HepG2 (cell line): ENCODE measurements around the gene LIFR. TPM values are rescaled to one million over a fixed set of nuclear protein-coding genes. Genes with fewer than 3 reads are reported as not detected.
A peak's percentile ranks its signal among the peaks of the same experiment; 100 is the strongest.

Source experiments
- BCL6 ChIP-seq: IDR thresholded peaks from 2 replicates; pipeline ENCODE4 v1.6.1; 2016; ENCODE audit warnings: missing genetic modification reagents, missing compliant biosample characterization
- BHLHE40 ChIP-seq: IDR thresholded peaks from 2 replicates; pipeline ENCODE4 v1.6.1; 2011; ENCODE audit warnings: low read length, improper control_type of control experiment
- GABPA ChIP-seq, 2 experiments: IDR thresholded peaks; 2 replicates each; pipeline ENCODE4 v1.6.1; 2011 to 2016; ENCODE audit warnings: low read depth in 2 of 2, low read length in 1 of 2, missing biosample characterization in 1 of 2, missing genetic modification characterization in 1 of 2
- JDP2 ChIP-seq: sonication (generic); formaldehyde crosslinking; IDR thresholded peaks from 2 replicates; pipeline ENCODE4 v1.8.1; 2022; ENCODE audit warnings: missing genetic modification reagents, borderline replicate concordance
- MEF2D ChIP-seq: sonication (generic); formaldehyde crosslinking; IDR thresholded peaks from 2 replicates; pipeline ENCODE4 v1.5.1; 2020; ENCODE audit warnings: mild to moderate bottlenecking, missing genetic modification reagents
- MIXL1 ChIP-seq: IDR thresholded peaks from 2 replicates; pipeline ENCODE4 v1.6.1; 2016
- MTA1 ChIP-seq: sonication (generic); formaldehyde crosslinking; IDR thresholded peaks from 2 replicates; pipeline ENCODE4 v1.4.0; 2020; ENCODE audit warnings: missing genetic modification reagents, mild to moderate bottlenecking, borderline replicate concordance
- NFKB2 ChIP-seq: sonication (generic); formaldehyde crosslinking; IDR thresholded peaks from 2 replicates; pipeline ENCODE4 v1.4.0; 2020; ENCODE audit warnings: missing genetic modification reagents, borderline replicate concordance
- PAF1 ChIP-seq: IDR thresholded peaks from 2 replicates; pipeline ENCODE4 v1.6.1; 2016; ENCODE audit warnings: missing genetic modification reagents, missing compliant biosample characterization
- PAX8 ChIP-seq: sonication (generic); formaldehyde crosslinking; IDR thresholded peaks from 2 replicates; pipeline ENCODE4 v1.8.0; 2022; ENCODE audit warnings: mild to moderate bottlenecking, missing genetic modification reagents, borderline replicate concordance
- PHF20 ChIP-seq: sonication (generic); formaldehyde crosslinking; IDR thresholded peaks from 2 replicates; pipeline ENCODE4 v1.5.0; 2020; ENCODE audit warnings: mild to moderate bottlenecking, missing genetic modification reagents
- RFX5 ChIP-seq: IDR thresholded peaks from 2 replicates; pipeline ENCODE4 v1.6.1; 2011; ENCODE audit warnings: low read depth, low read length, improper control_type of control experiment
- SNAPC2 ChIP-seq: sonication (generic); formaldehyde crosslinking; IDR thresholded peaks from 2 replicates; pipeline ENCODE4 v1.8.1; 2022; ENCODE audit warnings: mild to moderate bottlenecking, missing genetic modification reagents
- SOX13 ChIP-seq, 3 experiments: fragments of 450-650 bp in 1 of 3; sonication (generic) in 1 of 3; formaldehyde crosslinking in 1 of 3; IDR thresholded peaks in 2 of 3; conservative IDR thresholded peaks in 1 of 3; 2 replicates each; pipeline versions ENCODE4 v1.5.0 to v1.6.1; 2016 to 2020; ENCODE audit warnings: antibody characterized with exemption in 1 of 3, mild to moderate bottlenecking in 1 of 3, missing compliant biosample characterization in 1 of 3, missing genetic modification reagents in 1 of 3, moderate library complexity in 1 of 3
- YY1 ChIP-seq: IDR thresholded peaks from 2 replicates; pipeline ENCODE4 v1.6.1; 2011; ENCODE audit warnings: low read length, low read depth, moderate library complexity, mild to moderate bottlenecking; ENCODE audit not compliant: insufficient read depth, insufficient replicate concordance
- ZBTB8A ChIP-seq: sonication (generic); formaldehyde crosslinking; IDR thresholded peaks from 2 replicates; pipeline ENCODE4 v1.4.0; 2020; ENCODE audit warnings: mild to moderate bottlenecking, low read depth, missing genetic modification reagents, borderline replicate concordance
- ZNF230 ChIP-seq: sonication (generic); formaldehyde crosslinking; IDR thresholded peaks from 2 replicates; pipeline ENCODE4 v1.4.0; 2020; ENCODE audit warnings: mild to moderate bottlenecking, missing genetic modification reagents
- ZNF660 ChIP-seq: sonication (generic); formaldehyde crosslinking; IDR thresholded peaks from 2 replicates; pipeline ENCODE4 v1.5.1; 2020; ENCODE audit warnings: mild to moderate bottlenecking, low read depth, missing genetic modification reagents, borderline replicate concordance
- ZNF672 ChIP-seq: sonication (generic); formaldehyde crosslinking; IDR thresholded peaks from 2 replicates; pipeline ENCODE4 v1.8.1; 2022; ENCODE audit warnings: missing genetic modification reagents
- ZNF775 ChIP-seq: sonication (generic); formaldehyde crosslinking; IDR thresholded peaks from 2 replicates; pipeline ENCODE4 v1.4.0; 2020; ENCODE audit warnings: missing genetic modification reagents, mild to moderate bottlenecking, moderate library complexity, borderline replicate concordance
- ZNF883 ChIP-seq: sonication (generic); formaldehyde crosslinking; IDR thresholded peaks from 2 replicates; pipeline ENCODE4 v1.5.1; 2020; ENCODE audit warnings: mild to moderate bottlenecking, missing genetic modification reagents; ENCODE audit errors: not compliant biosample characterization
- polyA plus RNA-seq, 8 experiments: library from polyadenylated mRNA; depleted of rRNA in 3 of 8; stranded (reverse) in 7 of 8; unstranded in 1 of 8; fragments of >200 nt; fragmentation: Illumina TruSeq in 4 of 8; extraction: Trizol in 4 of 8; gene quantifications; 2 replicates each; pipeline versions ENCODE4 v1.2.1 to v1.2.3, GENCODE V29; 2011 to 2016; ENCODE audit warnings: low read depth in 4 of 8, missing spikeins in 1 of 8, mixed read lengths in 1 of 8; ENCODE audit not compliant: insufficient read depth in 1 of 8
- total RNA-seq, 5 experiments: library from RNA; depleted of rRNA; stranded (reverse); fragments of >200 nt; fragmentation: Illumina TruSeq; extraction: Trizol; gene quantifications; 2 replicates each; pipeline ENCODE4 v1.2.3, GENCODE V29; 2016; ENCODE audit warnings: low read depth in 1 of 5
- TF ChIP-seq, protein P1 (sequence below): sonication (generic); formaldehyde crosslinking; IDR thresholded peaks from 2 replicates; pipeline ENCODE4 v1.5.1; 2020; ENCODE audit warnings: missing genetic modification reagents, mild to moderate bottlenecking, borderline replicate concordance
- TF ChIP-seq, protein P2 (sequence below): sonication (generic); formaldehyde crosslinking; IDR thresholded peaks from 2 replicates; pipeline ENCODE4 v1.4.0; 2020; ENCODE audit warnings: missing genetic modification reagents, mild to moderate bottlenecking, borderline replicate concordance
- TF ChIP-seq, protein P3 (sequence below), 2 experiments: fragments of 450-650 bp in 1 of 2; sonication (generic) in 1 of 2; formaldehyde crosslinking; IDR thresholded peaks; 2 replicates each; pipeline versions ENCODE4 v1.5.0 to v1.8.0; 2020 to 2022; ENCODE audit warnings: mild to moderate bottlenecking in 1 of 2, missing genetic modification reagents in 1 of 2

Gene LIFR
- total and polyA plus RNA-seq, 2 of the 13 experiments (the other 11 are each of a cell fraction or from before 2014, with no cell fraction given), result 6.3 to 25.2 TPM

DNA sequence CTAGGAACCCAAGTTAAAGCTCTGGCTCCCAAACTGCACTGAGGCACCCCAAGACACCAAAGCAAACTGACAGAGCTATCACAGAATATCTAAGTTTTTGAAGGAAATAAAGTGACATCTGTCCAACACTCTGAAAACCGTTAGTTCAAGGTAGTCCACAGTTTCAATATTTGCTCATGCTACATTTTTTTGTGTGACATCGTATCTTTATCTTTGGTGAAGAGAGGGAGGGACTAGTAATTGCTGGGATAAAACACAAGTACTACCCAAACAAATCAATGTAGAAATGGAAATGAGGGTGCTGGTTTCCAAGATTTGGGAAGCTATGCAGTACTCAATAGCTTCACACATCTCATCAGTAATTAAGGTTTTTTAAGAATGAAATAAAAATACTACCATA is 20.6 kb downstream of the LIFR start (continued):
- TF ChIP-seq ZNF883 (no peak), ZBTB8A (CRISPR knock-in tag) (no peak), GABPA (IDR thresholded peaks at IDR 0.05; ENCODE audit: low read depth, low read length) (no peak), GABPA (CRISPR knock-in tag; IDR thresholded peaks at IDR 0.05; ENCODE audit: low read depth) (no peak), BHLHE40 (no peak), PAX8 (CRISPR knock-in tag) (no peak), MEF2D (no peak), ZNF775 (CRISPR knock-in tag) (no peak), ZNF660 (CRISPR knock-in tag) (no peak), ZNF230 (CRISPR knock-in tag) (no peak), PAF1 (CRISPR knock-in tag) (no peak), RFX5 (no peak), SNAPC2 (no peak), JDP2 (CRISPR knock-in tag) (no peak), SOX13 (IDR thresholded peaks at IDR 0.05) (no peak), SOX13 (CRISPR knock-in tag; conservative IDR thresholded peaks at IDR 0.05 in 1 of 2, IDR thresholded peaks at IDR 0.05 in 1 of 2) (peak in 1 of 2 experiments; percentile 49; a peak in 1 of 4 replicates), ZNF672 (CRISPR knock-in tag) (no peak), BCL6 (CRISPR knock-in tag) (0 out of 2 replicates have a peak, but pooled peaks have one; percentile 18), MIXL1 (CRISPR knock-in tag) (no peak), PHF20 (no peak), MTA1 (CRISPR knock-in tag) (no peak), YY1 (no peak), NFKB2 (CRISPR knock-in tag) (no peak)
- TF ChIP-seq, protein P1, sequence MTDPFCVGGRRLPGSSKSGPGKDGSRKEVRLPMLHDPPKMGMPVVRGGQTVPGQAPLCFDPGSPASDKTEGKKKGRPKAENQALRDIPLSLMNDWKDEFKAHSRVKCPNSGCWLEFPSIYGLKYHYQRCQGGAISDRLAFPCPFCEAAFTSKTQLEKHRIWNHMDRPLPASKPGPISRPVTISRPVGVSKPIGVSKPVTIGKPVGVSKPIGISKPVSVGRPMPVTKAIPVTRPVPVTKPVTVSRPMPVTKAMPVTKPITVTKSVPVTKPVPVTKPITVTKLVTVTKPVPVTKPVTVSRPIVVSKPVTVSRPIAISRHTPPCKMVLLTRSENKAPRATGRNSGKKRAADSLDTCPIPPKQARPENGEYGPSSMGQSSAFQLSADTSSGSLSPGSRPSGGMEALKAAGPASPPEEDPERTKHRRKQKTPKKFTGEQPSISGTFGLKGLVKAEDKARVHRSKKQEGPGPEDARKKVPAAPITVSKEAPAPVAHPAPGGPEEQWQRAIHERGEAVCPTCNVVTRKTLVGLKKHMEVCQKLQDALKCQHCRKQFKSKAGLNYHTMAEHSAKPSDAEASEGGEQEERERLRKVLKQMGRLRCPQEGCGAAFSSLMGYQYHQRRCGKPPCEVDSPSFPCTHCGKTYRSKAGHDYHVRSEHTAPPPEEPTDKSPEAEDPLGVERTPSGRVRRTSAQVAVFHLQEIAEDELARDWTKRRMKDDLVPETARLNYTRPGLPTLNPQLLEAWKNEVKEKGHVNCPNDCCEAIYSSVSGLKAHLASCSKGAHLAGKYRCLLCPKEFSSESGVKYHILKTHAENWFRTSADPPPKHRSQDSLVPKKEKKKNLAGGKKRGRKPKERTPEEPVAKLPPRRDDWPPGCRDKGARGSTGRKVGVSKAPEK, result no peak
- TF ChIP-seq, protein P2, sequence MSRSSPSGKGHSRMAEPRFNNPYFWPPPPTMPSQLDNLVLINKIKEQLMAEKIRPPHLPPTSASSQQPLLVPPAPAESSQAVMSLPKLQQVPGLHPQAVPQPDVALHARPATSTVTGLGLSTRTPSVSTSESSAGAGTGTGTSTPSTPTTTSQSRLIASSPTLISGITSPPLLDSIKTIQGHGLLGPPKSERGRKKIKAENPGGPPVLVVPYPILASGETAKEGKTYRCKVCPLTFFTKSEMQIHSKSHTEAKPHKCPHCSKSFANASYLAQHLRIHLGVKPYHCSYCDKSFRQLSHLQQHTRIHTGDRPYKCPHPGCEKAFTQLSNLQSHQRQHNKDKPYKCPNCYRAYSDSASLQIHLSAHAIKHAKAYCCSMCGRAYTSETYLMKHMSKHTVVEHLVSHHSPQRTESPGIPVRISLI, result peak; percentile 17; the same call in 1 of the 2 replicates
- TF ChIP-seq, protein P3, sequence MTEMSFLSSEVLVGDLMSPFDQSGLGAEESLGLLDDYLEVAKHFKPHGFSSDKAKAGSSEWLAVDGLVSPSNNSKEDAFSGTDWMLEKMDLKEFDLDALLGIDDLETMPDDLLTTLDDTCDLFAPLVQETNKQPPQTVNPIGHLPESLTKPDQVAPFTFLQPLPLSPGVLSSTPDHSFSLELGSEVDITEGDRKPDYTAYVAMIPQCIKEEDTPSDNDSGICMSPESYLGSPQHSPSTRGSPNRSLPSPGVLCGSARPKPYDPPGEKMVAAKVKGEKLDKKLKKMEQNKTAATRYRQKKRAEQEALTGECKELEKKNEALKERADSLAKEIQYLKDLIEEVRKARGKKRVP (CRISPR knock-in tag; IDR thresholded peaks at IDR 0.05), result no peak
